ENCODE measurements around the gene NPTX1.

Gene NPTX1

GRCh38 chr17:80503921-80504320 lies 27.5 kb upstream of the NPTX1 start:
- no peak for DNase-seq (ENCODE audit: low read depth in 2 of 2)

- no peak for DNase-seq (ENCODE audit: low read depth in 2 of 2)
Observed at GRCh38 chr17:80503031-80503430, 26.6 kb upstream of the NPTX1 start.

DNA sequence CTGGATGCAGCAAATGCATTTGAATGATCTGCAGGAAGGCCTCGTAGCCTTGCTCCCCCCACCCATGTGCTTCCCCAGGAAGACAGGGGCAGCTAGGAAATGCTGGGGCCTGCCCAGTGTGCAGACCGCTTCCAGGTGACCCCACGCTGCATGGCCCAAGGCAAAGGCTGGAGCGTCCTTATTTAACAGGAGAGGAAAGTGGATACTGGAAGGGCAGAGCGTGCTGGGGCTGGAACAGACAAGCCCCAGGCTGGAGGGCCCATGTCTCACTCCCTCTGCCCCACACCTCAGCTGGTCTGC lies 26.1 kb upstream of the NPTX1 start:
- no peak for DNase-seq (ENCODE audit: low read depth in 2 of 2)

- DNase-seq (ENCODE audit: low read depth in 2 of 2): no peak
Observed at GRCh38 chr17:80501741-80502577, 25.6 kb upstream of the NPTX1 start.

DNA sequence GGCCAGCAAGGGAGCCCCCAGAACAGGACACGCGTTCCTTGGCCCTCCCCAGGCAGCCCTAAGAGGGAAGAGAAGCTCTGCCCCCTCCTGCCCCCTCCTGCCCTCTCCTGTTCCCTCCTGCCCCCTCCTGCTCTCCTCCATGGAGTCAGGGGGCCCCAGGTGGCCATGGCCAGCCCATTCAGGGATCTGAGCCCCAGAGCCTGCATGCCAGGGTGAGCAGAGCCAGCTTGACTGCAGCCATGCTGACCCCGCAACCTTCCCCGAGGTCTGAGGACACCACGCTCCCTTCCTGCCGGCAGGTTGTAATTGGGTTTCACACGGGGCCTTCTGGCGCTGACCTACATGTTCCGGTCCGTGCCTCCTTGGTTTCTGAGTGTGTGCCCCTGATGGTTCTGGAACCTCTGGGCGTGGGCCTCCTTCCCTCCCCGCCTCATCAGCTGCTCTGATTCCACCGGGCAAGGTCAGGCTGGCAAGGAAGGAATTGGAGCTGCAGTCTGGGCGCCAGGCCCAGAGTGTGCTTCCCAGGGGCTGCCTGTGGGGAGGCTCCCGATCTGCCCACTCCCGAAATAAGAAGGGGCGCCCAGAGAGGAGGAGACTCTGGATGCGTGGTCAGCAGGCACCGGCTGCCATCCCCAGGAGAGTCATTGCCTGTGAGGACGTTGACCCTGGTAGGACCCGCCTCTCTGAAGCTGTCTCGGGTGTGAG lies 23.7 kb upstream of the NPTX1 start:
- DNase-seq (ENCODE audit: low read depth in 2 of 2): no peak

GRCh38 chr17:80499560-80499959 lies 23.2 kb upstream of the NPTX1 start:
- no peak for DNase-seq (ENCODE audit: low read depth in 2 of 2)

- DNase-seq (ENCODE audit: low read depth in 2 of 2): no peak
Observed at GRCh38 chr17:80498920-80499410, 22.6 kb upstream of the NPTX1 start.

DNA sequence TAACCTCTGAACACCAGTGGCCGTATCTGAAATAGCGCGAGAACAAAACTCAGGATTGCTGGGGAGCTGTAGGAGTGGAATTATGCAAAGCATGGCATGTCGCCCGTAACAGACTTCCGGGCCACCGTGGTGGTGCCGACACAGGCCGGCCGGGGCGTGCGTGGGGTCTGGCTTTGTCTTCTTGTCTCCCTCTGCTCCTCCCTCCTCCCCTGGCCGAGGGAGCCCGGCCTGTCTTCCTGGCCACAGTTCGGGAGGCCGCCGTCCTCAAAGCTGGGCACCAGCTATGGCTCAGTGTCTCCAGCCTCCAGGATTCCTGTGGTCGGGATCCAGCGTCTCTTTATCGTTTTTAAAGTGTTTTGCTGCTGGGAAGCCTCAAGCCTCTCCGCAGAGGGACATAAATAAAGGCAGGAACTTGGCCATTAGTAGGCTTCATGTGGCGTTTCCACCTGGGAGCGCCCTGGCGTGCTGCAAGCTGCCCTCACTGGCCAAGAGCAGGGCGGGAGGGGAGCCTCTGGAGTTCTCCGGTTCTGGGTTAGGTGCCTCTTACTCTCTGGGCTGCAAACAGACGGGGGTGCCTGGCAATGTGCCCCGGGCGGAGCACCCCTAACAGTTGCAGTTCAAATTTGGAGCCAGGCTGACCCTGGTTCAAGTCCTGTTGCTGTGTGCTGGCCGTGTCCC lies 22.0 kb upstream of the NPTX1 start:
- no peak for DNase-seq (ENCODE audit: low read depth in 2 of 2)

DNA sequence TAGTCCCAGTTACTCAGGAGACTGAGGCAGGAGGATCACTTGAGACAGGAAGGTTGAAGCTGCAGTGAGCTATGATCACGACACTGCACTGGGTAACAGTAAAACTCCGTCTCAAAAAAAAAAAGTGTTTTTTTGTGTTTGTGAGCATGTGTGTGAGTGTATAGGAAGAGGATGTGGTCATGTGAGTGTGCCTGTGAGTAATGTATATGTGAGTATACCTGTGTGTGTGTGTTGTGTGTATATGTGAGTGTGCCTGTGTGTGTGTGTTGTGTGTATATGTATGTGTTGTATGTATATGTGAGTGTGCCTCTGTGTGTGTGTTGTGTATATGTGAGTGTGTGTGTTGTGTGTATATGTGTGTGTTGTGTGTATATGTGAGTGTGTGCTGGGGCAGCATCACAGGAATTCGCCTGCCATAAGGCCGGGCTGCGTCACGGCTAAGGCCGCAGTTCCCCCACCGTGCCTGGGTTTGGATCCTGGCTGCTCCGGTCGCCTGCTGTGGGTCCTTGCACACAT lies 21.4 kb upstream of the NPTX1 start:
- no peak for DNase-seq (ENCODE audit: low read depth in 2 of 2)

GRCh38 chr17:80494547-80494946 lies 18.1 kb upstream of the NPTX1 start:
- DNase-seq (ENCODE audit: low read depth in 2 of 2): no peak

DNA sequence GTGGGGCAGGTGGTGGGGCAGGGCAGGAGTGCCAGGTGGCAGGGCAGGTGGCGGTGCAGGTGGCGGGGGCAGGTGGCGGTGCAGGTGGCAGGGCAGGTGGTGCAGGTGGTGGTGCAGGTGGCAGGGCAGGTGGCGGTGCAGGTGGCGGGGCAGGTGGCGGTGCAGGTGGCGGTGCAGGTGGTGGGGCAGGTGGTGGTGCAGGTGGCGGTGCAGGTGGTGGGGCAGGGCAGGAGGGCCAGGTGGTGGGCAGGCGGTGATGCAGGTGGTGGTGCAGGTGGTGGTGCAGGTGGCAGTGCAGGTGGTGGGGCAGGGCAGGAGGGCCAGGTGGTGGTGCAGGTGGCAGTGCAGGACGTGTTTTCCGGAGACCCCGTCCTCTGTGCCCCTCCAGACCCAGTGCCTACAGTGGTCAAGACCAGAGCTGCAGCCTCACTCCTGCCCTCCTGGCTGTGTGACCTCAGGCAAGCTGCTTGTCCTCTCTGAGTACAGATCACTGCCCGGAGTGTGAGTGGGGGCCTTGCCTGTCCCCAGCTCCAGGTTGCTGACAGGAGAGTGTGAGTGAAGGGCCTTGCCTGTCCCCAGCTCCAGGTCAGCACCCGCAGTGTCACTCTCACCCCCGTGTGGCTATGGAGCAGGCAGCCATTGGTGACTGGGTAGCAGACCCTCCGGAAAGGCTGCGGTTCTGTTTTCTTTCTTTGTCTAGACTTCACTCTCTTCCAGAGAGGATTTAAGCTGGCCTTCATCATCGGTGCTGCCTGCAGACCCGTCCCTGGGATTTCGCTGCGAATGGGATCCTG lies 16.1 kb upstream of the NPTX1 start:
- no peak for DNase-seq (ENCODE audit: low read depth in 2 of 2)

DNA sequence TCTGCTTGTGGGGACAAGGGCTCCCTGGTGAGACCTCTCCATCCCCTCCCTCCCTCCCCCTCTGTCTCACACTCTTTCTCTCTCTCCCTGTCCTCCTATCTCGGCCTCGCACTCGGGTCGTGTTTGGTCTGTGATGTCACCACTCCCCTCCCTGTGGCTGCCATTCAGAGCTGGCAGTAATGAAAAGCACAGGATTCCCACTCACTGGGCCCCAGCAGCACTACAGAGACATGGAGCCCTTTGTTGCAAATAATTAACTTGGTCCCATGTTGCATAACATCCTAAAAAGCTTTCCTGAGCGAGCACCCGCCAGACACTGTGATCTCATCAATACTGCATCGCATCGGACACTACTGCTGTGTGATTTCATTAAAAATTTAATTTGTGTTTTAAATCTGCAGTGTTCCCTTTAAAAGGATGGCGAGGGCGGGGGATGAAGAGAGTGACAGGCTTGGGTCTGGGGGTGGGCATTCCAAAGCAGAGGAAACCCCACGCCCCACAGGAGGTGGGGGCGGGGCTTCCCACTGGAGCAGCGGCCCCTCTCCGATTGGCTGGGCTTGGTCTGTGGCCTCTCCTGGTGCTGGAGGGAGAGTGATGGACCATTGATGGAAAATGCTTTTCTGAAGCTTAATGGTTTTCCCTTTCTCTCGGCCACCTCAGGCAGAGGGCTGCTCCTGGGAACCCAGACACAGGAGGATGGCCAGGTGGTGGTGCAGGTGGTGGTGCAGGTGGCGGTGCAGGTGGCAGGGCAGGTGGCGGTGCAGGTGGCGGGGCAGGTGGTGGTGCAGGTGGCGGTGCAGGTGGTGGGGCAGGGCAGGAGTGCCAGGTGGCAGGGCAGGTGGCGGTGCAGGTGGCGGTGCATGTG lies 15.3 kb upstream of the NPTX1 start:
- no peak for DNase-seq (ENCODE audit: low read depth in 2 of 2)

DNA sequence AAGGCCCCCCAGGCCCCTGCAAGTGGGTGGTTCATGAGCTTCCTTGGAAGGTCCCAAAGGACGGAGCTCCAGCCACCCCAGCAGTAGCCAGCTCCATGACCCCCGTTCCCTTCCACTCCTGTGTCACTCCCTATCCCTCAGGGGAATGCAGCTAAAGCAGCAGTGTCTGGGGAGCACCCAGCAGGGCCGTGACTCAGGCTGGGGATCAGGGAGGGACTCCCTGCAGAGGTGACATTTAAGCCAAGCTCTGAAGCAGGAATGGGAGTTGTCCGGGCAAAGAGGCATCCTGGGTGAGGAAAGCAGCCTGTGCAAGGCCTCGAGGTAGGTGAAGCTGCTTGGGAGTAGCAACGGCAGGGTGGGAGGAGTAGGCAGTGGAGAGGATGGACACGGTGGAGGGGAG lies 11.1 kb upstream of the NPTX1 start:
- DNase-seq (ENCODE audit: low read depth in 2 of 2): no peak

DNA sequence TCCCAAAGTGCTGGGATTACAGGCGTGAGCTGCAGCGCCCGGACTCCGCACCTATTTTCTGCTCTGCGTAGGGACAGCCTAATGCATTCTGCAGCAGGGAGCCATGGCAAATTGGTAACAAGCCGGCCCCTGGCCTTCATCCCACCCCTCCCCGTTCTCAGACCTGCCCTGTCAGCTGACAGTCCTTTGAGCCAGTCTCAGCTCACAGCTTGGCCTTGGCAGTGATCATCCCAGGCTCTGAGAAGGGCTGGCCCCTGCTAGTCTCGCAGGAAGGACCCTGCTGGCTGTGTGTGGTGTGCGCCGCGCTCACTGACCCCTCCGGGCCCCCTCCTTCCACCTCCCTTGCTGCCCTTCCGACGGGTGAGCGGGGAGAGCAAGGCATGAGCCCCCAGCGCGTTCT lies 10.3 kb upstream of the NPTX1 start:
- no peak for DNase-seq (ENCODE audit: low read depth in 2 of 2)

- DNase-seq (ENCODE audit: low read depth in 2 of 2): no peak
Observed at GRCh38 chr17:80485846-80486245, 9.4 kb upstream of the NPTX1 start.

GRCh38 chr17:80482555-80483308 lies 6.3 kb upstream of the NPTX1 start:
- DNase-seq (ENCODE audit: low read depth in 2 of 2): no peak

DNA sequence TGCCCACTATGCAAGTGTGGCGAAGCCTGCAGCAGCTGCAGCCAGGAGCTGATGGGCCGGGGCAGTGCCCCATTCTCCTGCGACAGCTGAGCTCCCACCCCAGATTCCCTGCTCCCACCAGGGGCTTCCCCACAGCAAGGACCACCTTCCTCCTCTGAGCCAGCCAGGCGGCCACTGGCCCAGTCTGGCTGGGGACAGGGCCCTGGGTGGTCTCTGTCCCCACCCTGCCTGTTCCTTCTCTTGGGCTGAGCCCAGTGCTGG lies 5.6 kb upstream of the NPTX1 start:
- DNase-seq (ENCODE audit: low read depth in 2 of 2): no peak

- no peak for DNase-seq (ENCODE audit: low read depth in 2 of 2)
Observed at GRCh38 chr17:80481284-80482057, 5.1 kb upstream of the NPTX1 start.

GRCh38 chr17:80480248-80480647 lies 3.8 kb upstream of the NPTX1 start:
- DNase-seq (ENCODE audit: low read depth in 2 of 2): no peak

DNA sequence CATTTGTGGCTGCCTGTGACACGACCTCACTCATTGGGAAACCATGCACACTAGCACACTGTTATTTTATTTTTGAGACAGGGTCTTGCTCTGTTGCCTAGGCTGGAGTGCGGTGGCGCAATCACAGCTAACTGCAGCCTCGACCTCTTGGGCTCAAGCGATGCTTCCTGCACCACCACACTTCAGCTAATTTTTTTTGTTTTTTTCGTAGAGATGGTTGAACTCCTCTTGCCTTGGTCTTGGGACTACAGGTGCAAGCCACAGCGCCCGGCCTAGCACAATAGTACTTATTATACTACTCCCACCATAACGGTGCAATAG lies 2.8 kb upstream of the NPTX1 start:
- DNase-seq (ENCODE audit: low read depth in 2 of 2): no peak

Measured in activated CD8-positive, alpha-beta memory T cell treated with anti-CD3 and anti-CD28 coated beads for 4 hours (primary cell).